Tibial nerve (tissue), 4 donors: ENCODE data around the gene ISYNA1. TPM values are rescaled to one million over a fixed set of nuclear protein-coding genes. Genes with fewer than 3 reads are reported as not detected.
A peak's percentile ranks its signal among the peaks of the same experiment; 100 is the strongest.

ENCODE experiments used
- DNase-seq, 2 donors: peaks; one replicate each; pipeline ENCODE4 v3.0.0-alpha.2; 2019; ENCODE audit warnings: low spot score in 2 of 2
- H3K27ac ChIP-seq, 4 donors: fragments of 200-600 bp; sonication (generic) in 3 of 4; one replicate each; pipeline ENCODE4 v1.5.1; 2017 to 2019; ENCODE audit warnings: mild to moderate bottlenecking in 1 of 4
- H3K27me3 ChIP-seq, 2 donors: fragments of 200-600 bp; sonication (generic) in 1 of 2; one replicate each; pipeline versions ENCODE4 v1.5.1 to v1.6.0; 2017 to 2019
- H3K36me3 ChIP-seq, 3 donors: fragments of 200-600 bp; sonication (generic); one replicate each; pipeline ENCODE4 v1.5.1; 2018 to 2019
- H3K4me1 ChIP-seq, 4 donors: fragments of 200-600 bp; sonication (generic) in 3 of 4; one replicate each; pipeline ENCODE4 v1.5.1; 2017 to 2019
- H3K4me3 ChIP-seq, 4 donors: fragments of 200-600 bp; sonication (generic) in 3 of 4; one replicate each; pipeline ENCODE4 v1.5.1; 2017 to 2019; ENCODE audit warnings: mild to moderate bottlenecking in 1 of 4, moderate library complexity in 1 of 4
- H3K9me3 ChIP-seq, 4 donors: fragments of 200-600 bp; sonication (generic) in 3 of 4; one replicate each; pipeline ENCODE4 v1.5.1; 2017 to 2019
- EP300 ChIP-seq, 2 donors: sonication (generic); formaldehyde crosslinking; IDR thresholded peaks; one replicate each; pipeline ENCODE4 v1.6.1; 2017; ENCODE audit warnings: antibody characterized with exemption in 2 of 2, mild to moderate bottlenecking in 1 of 2
- POLR2A ChIP-seq, 2 donors: fragments of 450-650 bp; IDR thresholded peaks; one replicate each; pipeline ENCODE4 v1.6.1; 2017; ENCODE audit warnings: antibody characterized with exemption in 2 of 2, mild to moderate bottlenecking in 2 of 2, moderate library complexity in 2 of 2
- WGBS, 2 donors: methylation state at CpG; one replicate each; pipeline ENCODE4 v1.1.5; 2018; 5-methylcytosine and 5-hydroxymethylcytosine counted together
- total RNA-seq, 4 donors: library from RNA; depleted of rRNA; stranded (reverse); fragments of >200 nt; gene quantifications; one replicate each; pipeline ENCODE4 v1.1.0, GENCODE V29; 2016
- TF ChIP-seq, protein P1 (sequence below), 5 experiments: fragments of 200-600 bp in 3 of 5; fragments of 450-650 bp in 2 of 5; sonication (generic) in 3 of 5; IDR thresholded peaks; one replicate each; pipeline ENCODE4 v1.5.1; 2016 to 2019; ENCODE audit warnings: antibody characterized with exemption in 5 of 5, mild to moderate bottlenecking in 3 of 5, moderate library complexity in 2 of 5

The ISYNA1 gene
- total RNA-seq, 4 donors from 2014 or later, result 43.5 to 82.2 (median 52.4) TPM

DNA sequence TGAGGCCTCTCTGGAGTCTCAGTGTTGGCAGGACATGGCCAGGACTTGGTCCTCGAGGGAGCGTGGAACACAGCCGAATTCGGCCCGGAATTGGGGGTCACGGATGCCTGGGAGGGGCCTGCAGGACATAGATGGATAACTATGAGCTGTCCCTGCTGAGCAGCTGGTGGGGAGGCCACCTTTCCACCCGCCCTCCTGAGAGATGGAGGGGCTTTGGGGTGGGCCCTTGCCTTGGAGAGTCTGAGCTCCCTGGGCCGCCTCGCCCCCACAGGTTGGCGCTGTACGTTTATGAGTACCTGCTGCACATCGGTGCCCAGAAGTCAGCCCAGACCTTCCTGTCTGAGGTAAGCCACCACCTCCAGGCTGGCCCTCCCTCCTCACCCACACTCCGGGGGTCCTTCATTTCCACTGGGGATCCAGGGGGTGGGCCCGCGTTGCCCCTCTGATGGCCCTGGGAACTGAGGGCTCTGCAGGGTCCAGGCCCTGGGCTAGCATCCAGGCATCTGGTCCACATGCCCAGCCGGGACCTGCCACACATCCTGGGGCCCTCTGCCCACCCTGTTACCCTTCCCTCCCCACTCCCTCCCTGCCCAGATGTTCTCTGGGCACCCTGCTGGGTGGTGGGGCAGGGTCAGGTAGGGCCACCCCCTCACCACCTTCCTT lies 10.7 kb downstream of the ISYNA1 start:
- Histone ChIP-seq H3K4me3 (no peak overlapping the region), H3K36me3 (peaks cover 0 to 29% (median 0%) of the 10 kb centered on the region in 3 donors), H3K27me3 (no peaks in the 10 kb centered on the region), H3K4me1 (peaks cover 0 to 82% (median 50%) of the 10 kb centered on the region in 4 donors), H3K9me3 (no peaks in the 10 kb centered on the region), H3K27ac (peak overlapping the region in 2 of 4 donors; percentile 16 to 95)
- DNase-seq, result no peak
- TF ChIP-seq POLR2A (IDR thresholded peaks at IDR 0.05) (no peak), EP300 (IDR thresholded peaks at IDR 0.05) (no peak)
- TF ChIP-seq, protein P1, sequence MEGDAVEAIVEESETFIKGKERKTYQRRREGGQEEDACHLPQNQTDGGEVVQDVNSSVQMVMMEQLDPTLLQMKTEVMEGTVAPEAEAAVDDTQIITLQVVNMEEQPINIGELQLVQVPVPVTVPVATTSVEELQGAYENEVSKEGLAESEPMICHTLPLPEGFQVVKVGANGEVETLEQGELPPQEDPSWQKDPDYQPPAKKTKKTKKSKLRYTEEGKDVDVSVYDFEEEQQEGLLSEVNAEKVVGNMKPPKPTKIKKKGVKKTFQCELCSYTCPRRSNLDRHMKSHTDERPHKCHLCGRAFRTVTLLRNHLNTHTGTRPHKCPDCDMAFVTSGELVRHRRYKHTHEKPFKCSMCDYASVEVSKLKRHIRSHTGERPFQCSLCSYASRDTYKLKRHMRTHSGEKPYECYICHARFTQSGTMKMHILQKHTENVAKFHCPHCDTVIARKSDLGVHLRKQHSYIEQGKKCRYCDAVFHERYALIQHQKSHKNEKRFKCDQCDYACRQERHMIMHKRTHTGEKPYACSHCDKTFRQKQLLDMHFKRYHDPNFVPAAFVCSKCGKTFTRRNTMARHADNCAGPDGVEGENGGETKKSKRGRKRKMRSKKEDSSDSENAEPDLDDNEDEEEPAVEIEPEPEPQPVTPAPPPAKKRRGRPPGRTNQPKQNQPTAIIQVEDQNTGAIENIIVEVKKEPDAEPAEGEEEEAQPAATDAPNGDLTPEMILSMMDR (IDR thresholded peaks at IDR 0.05), result no peak
- WGBS, 2 donors, result 84 to 85% methylated on average over 10 of the region's 16 CpGs

DNA sequence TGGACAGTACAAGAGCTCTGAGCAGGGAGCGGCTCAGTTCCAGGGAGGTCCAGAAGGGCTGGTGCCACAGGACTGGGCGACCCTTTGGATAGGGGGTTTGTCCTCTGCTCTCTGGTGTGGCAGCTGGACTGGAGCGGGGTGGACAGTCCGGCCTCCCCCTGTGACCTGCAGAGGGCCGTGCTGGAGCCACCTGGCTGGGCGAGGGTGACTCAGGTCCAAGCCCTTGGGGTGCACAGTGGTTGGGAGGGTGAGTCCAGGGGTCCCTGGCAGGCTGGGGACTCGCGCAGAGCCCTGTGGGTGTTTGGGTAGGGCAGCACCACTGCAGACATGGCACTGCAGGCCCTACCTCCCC lies 11.5 kb downstream of the ISYNA1 start:
- peaks cover 0 to 87% (median 51%) of the 10 kb centered on the region in 4 donors for H3K4me1 ChIP-seq
- H3K27me3 ChIP-seq, result no peaks in the 10 kb centered on the region
- H3K4me3 ChIP-seq, result no peak overlapping the region
- TF ChIP-seq POLR2A (IDR thresholded peaks at IDR 0.05), result no peak
- TF ChIP-seq, protein P1 (IDR thresholded peaks at IDR 0.05), result no peak
- TF ChIP-seq EP300 (IDR thresholded peaks at IDR 0.05), result no peak
- 79 to 81% methylated on average over 6 to 8 of the region's 8 CpGs for WGBS, 2 donors
- DNase-seq, result no peak
- H3K27ac ChIP-seq, result peak overlapping the region in 3 of 4 donors; percentile 56 to 76 (median 60)
- peaks cover 0 to 23% (median 0%) of the 10 kb centered on the region in 3 donors for H3K36me3 ChIP-seq
- no peaks in the 10 kb centered on the region for H3K9me3 ChIP-seq

DNA sequence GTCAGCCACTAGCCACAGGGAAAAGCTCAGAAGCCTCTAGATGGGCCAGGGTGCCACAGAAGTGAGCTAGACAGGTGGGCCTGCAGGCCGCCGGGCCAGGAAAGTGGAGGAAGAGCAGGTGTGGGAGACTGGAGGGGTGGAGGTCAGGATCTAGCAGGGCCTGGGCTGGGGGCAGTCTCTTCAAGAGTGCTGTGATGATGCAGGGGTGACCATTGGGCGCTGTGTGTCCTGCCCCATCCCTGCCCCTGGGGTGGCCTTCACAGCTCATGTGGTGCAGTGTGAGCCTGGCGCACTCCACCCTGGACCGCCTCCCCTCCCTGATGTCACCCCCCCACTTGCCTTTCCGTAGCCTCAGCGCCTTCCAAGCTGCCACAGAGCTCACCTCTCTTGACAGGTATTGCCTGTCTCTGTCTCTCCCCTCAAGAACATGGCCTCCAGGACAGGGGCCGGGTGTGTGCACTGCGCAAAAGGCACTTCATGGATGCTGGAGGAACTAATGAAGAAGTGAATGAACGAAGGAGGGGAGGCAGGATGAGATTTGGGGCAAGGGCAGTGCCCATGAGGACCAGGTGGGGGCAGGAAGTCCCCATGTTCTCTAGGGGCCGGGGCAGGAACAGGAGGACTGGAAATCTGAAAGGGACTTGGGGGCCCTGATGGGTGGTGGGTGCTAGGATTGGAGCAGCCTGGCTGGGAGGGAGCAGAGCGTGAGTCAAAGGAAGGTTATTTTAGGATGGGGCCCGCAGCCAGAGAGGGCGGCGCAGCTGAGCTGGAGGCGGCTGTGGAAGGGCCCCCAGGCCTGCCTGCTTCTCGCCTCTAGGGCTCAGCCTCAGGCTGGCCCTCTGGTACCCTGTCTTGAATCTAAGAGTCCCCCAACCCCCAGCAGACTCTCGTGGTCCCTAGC lies 12.2 kb downstream of the ISYNA1 start:
- DNase-seq, result no peak
- H3K27ac ChIP-seq, result peak overlapping the region in 3 of 4 donors; percentile 56 to 76 (median 60)
- WGBS, 2 donors, result 56 to 60% methylated on average over 17 of the region's 18 CpGs

DNA sequence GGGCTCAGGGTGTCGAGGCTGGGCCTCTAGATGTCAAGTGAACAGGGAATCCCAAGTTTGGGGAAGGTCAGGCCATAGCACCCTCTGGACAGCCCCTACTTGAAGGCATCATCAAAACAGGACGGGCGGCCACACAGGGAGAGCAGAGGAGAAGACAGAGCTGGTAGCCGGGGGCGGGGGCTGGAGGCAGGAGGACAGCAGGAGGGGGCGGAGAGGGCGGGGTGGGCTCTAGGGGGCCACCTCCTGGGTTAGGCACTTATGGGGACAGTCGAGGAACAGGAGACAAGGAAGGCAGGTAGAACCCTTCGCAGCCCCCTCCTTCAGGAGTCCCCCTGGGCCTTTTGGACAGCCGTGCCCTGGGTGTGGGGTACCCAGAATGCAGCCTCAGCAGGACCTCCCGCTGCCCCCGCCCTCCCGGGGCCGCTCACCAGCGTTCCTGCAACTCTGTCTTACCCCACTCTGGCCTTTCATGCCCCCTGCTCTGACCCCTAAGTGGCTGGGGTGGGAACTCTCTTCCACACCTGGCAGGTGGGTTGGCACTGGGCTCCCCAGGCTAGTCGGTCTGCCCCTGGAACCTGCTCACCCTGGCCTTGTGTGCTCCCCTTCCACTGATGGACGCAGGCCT lies 12.9 kb downstream of the ISYNA1 start:
- WGBS, 2 donors, result 78 to 81% methylated on average over 16 to 17 of the region's 17 CpGs
- DNase-seq, result no peak
- Histone ChIP-seq H3K9me3 (no peaks in the 10 kb centered on the region), H3K36me3 (peaks cover 0 to 14% (median 0%) of the 10 kb centered on the region in 3 donors), H3K27ac (peak overlapping the region in 3 of 4 donors; percentile 56 to 76 (median 60)), H3K4me1 (peaks cover 0 to 97% (median 57%) of the 10 kb centered on the region in 4 donors), H3K27me3 (no peaks in the 10 kb centered on the region), H3K4me3 (no peak overlapping the region)
- TF ChIP-seq EP300 (IDR thresholded peaks at IDR 0.05), result no peak

More for the DNA sequence above, 12.2 kb downstream of the ISYNA1 start:
- Histone ChIP-seq H3K36me3 (peaks cover 0 to 16% (median 0%) of the 10 kb centered on the region in 3 donors), H3K4me1 (peaks cover 0 to 93% (median 53%) of the 10 kb centered on the region in 4 donors), H3K27me3 (no peaks in the 10 kb centered on the region), H3K9me3 (no peaks in the 10 kb centered on the region), H3K4me3 (no peak overlapping the region)
- TF ChIP-seq EP300 (IDR thresholded peaks at IDR 0.05), result no peak
- TF ChIP-seq, protein P1 (IDR thresholded peaks at IDR 0.05), result peak in 2 of 5 experiments; percentile 8 to 27
- no peak for TF ChIP-seq POLR2A (IDR thresholded peaks at IDR 0.05)

DNA sequence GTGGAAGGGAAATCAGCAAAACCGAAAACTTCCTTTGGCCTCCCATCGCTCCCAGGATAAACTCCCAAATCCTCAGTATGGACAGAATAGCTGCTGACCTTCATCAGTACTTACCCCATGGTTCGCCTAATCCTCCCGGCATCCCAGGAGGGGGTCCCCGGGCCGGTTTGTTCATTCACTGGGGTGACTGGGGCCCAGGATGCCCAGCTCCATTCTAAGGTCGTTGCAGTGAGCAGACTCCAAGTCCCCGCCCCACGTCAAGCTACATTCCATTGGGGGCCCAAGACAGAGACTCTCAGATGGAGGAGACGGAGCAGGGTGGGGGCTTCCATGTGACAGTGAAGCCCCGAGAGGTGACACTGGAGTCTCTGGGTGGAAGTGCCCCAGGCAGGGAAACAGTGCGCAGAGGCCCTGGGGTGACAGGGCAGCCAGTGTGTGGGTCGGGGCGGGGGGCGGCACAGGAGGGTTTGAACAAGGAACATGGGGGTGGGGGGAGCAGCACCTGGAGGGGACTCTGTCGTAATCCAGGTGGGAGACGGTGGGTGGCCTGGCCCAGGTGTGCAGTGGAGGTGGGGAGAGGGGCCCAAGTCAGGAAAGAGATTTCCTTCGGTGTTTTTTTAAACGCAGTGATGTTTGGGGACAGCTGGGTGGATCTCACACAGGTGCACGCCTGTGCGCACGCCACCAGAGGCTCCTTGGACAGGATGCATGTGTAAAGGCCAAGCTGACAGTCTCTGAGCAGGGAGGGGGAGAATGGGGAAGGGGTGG lies 13.6 kb downstream of the ISYNA1 start:
- no peak for DNase-seq
- WGBS, 2 donors, result 57 to 66% methylated on average over 22 of the region's 22 CpGs
- H3K4me3 ChIP-seq, result no peak overlapping the region
- peak overlapping the region in 3 of 4 donors; percentile 40 to 67 (median 60) for H3K27ac ChIP-seq
- H3K4me1 ChIP-seq, result peaks cover 0 to 92% (median 51%) of the 10 kb centered on the region in 4 donors
- H3K36me3 ChIP-seq, result peaks cover 0 to 14% (median 0%) of the 10 kb centered on the region in 3 donors
- H3K9me3 ChIP-seq, result no peaks in the 10 kb centered on the region
- H3K27me3 ChIP-seq, result no peaks in the 10 kb centered on the region
- TF ChIP-seq POLR2A (IDR thresholded peaks at IDR 0.05), result no peak
- TF ChIP-seq, protein P1 (IDR thresholded peaks at IDR 0.05), result no peak
